Measurements from ENCODE around the gene RNF144A. TPM values are rescaled to one million over a fixed set of nuclear protein-coding genes. Genes with fewer than 3 reads are reported as not detected.

Gene RNF144A
- total RNA-seq, 3 donors from 2014 or later (not counting 1 experiment from before 2014, with no cell fraction given), result 17.3 to 36.7 (median 19.0) TPM

DNA sequence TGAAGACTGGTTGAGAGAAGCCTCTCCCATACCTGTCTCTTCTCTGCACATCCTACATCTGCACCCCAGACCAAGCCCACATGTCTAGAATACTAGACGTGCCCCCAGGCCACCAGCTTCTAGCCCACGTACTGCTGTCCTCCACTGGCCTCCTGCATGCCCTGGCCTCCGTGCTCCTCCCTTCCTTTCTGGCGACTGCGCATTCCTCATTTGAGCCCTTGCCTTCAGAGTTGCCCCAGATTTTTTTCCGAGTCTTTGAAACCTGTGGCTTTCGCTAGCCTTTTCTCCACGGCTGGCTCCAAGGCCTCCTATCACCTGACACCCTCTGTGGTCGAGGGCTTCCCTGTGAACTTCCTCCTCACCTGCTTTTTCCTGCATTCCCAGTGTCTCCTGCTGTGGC, 11.2 kb downstream of the RNF144A start:
- ATAC-seq (no peak), DNase-seq (no peak)
- no peak overlapping the region for H3K4me3 Mint-ChIP-seq
- no peaks in the 10 kb centered on the region for H3K36me3 Mint-ChIP-seq
- no peaks in the 10 kb centered on the region for H3K9me3 Mint-ChIP-seq
- H3K27ac Mint-ChIP-seq, result peak overlapping the region in 1 of 2 donors; percentile 13
- Histone ChIP-seq H3K27me3 (ENCODE audit: control insufficient read depth, insufficient read depth, low read length) (no peaks in the 10 kb centered on the region), H3K36me3 (ENCODE audit: control insufficient read depth, insufficient read depth, low read length) (no peaks in the 10 kb centered on the region), H3K9me3 (ENCODE audit: control insufficient read depth, insufficient read depth, low read length) (no peaks in the 10 kb centered on the region), H3K4me1 (ENCODE audit: control insufficient read depth, insufficient read depth, low read length) (peaks cover 16% of the 10 kb centered on the region), H3K27ac (ENCODE audit: low read length) (no peak overlapping the region), H3K4me3 (ENCODE audit: low read length) (no peak overlapping the region)
- no peaks in the 10 kb centered on the region for H3K27me3 Mint-ChIP-seq (ENCODE audit: low read depth in 2 of 2)
- intact Hi-C loops (cut with micrococcal nuclease), result no loop called here
- TF ChIP-seq, protein P1, sequence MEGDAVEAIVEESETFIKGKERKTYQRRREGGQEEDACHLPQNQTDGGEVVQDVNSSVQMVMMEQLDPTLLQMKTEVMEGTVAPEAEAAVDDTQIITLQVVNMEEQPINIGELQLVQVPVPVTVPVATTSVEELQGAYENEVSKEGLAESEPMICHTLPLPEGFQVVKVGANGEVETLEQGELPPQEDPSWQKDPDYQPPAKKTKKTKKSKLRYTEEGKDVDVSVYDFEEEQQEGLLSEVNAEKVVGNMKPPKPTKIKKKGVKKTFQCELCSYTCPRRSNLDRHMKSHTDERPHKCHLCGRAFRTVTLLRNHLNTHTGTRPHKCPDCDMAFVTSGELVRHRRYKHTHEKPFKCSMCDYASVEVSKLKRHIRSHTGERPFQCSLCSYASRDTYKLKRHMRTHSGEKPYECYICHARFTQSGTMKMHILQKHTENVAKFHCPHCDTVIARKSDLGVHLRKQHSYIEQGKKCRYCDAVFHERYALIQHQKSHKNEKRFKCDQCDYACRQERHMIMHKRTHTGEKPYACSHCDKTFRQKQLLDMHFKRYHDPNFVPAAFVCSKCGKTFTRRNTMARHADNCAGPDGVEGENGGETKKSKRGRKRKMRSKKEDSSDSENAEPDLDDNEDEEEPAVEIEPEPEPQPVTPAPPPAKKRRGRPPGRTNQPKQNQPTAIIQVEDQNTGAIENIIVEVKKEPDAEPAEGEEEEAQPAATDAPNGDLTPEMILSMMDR (IDR thresholded peaks at IDR 0.05), result no peak
- peaks cover 67 to 75% of the 10 kb centered on the region in 2 donors for H3K4me1 Mint-ChIP-seq
- WGBS (ENCODE audit: insufficient coverage), result 70% methylated on average over 9 of the region's 9 CpGs

DNA sequence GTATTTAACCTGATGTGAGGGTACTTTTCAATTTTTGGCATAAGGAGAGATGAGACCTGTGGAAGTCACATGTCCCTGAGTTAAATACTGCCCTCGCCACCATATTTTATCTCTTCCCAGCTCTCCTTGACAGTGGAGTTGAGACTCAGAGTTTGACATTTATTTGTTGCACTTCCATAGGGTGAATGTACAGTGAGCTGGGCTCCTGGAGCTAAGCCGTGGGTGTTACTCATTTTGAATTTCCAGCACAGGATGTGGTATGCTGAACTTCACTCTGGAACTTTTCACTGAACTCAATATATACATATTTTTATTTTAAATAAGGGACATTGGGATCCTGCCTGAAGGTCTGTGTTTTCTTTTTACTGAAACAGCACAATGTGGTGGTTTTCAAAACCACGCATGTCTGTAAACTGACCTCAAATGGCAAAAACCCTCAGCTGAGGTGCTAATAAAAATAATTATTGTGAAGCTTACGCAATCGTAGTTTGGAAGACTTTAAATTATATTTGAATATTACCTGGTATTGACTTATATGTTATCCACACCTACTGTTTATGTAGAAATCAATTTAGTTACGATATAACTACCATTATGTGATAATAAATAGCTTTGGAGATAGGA, 12.1 kb downstream of the RNF144A start:
- Mint-ChIP-seq H3K36me3 (no peaks in the 10 kb centered on the region), H3K4me3 (no peak overlapping the region)
- WGBS (ENCODE audit: insufficient coverage), result 37% methylated on average over 3 of the region's 6 CpGs

DNA sequence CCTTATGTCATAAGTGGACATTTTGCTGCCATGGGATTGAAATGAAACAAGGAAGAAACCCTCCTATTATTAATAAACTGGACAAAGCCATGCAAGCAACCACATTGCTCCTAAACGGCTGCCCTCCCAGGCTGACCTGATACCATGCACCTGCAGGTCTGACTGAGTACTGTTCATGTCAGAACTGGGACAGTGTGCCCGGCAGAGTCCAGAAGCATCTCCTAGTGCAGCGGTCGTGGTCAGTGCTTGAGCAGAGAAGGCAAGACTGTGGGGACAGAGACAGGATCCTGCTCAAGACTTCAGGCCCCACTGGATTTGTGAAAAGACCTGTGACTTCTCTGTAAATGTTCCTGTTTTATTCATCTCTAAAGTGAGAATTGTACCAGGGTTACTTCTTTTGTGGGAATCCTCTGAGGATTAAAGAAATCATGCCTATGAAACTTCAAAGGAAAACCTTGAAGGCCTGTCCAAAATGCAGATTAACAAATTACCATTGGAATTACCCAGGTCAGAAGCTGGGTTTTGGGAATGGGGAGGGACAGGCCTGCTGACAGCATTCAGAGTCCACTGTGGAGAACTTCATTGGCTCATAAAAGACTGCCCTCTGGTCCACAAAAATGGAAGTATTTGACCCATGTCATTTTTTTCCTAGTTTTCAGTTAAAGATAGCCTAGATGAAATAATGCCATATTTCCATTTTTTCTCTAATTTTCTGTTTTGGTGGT, 13.9 kb downstream of the RNF144A start:
- intact Hi-C loops (cut with micrococcal nuclease), result no loop called here
- Mint-ChIP-seq H3K36me3 (no peaks in the 10 kb centered on the region), H3K27me3 (ENCODE audit: low read depth in 2 of 2) (no peaks in the 10 kb centered on the region), H3K9me3 (no peaks in the 10 kb centered on the region), H3K27ac (no peak overlapping the region), H3K4me3 (no peak overlapping the region), H3K4me1 (peaks cover 61 to 66% of the 10 kb centered on the region in 2 donors)
- Histone ChIP-seq H3K27ac (ENCODE audit: low read length) (no peak overlapping the region), H3K4me1 (ENCODE audit: control insufficient read depth, insufficient read depth, low read length) (peaks cover 14% of the 10 kb centered on the region), H3K27me3 (ENCODE audit: control insufficient read depth, insufficient read depth, low read length) (no peaks in the 10 kb centered on the region), H3K36me3 (ENCODE audit: control insufficient read depth, insufficient read depth, low read length) (no peaks in the 10 kb centered on the region), H3K9me3 (ENCODE audit: control insufficient read depth, insufficient read depth, low read length) (no peaks in the 10 kb centered on the region), H3K4me3 (ENCODE audit: low read length) (no peak overlapping the region)
- 74% methylated on average over 4 of the region's 4 CpGs for WGBS (ENCODE audit: insufficient coverage)
- DNase-seq (no peak), ATAC-seq (peak in 1 of 3 donors; percentile 41)
- TF ChIP-seq, protein P1 (IDR thresholded peaks at IDR 0.05), result no peak

More for the DNA sequence above, 12.1 kb downstream of the RNF144A start:
- Histone ChIP-seq H3K36me3 (ENCODE audit: control insufficient read depth, insufficient read depth, low read length) (no peaks in the 10 kb centered on the region), H3K27me3 (ENCODE audit: control insufficient read depth, insufficient read depth, low read length) (no peaks in the 10 kb centered on the region), H3K4me1 (ENCODE audit: control insufficient read depth, insufficient read depth, low read length) (peaks cover 16% of the 10 kb centered on the region), H3K27ac (ENCODE audit: low read length) (no peak overlapping the region), H3K9me3 (ENCODE audit: control insufficient read depth, insufficient read depth, low read length) (no peaks in the 10 kb centered on the region), H3K4me3 (ENCODE audit: low read length) (no peak overlapping the region)
- Mint-ChIP-seq H3K27me3 (ENCODE audit: low read depth in 2 of 2) (no peaks in the 10 kb centered on the region), H3K9me3 (no peaks in the 10 kb centered on the region), H3K4me1 (peaks cover 64 to 72% of the 10 kb centered on the region in 2 donors), H3K27ac (peak overlapping the region in 1 of 2 donors; percentile 13)
- DNase-seq, result no peak
- intact Hi-C loops (cut with micrococcal nuclease), result no loop called here
- no peak for ATAC-seq
- TF ChIP-seq, protein P1 (IDR thresholded peaks at IDR 0.05), result no peak

Data from natural killer cell (primary cell).